Upper lobe of left lung (tissue), 4 donors: ENCODE measurements around the gene HOMER2.

ENCODE experiments used
- CTCF ChIP-seq, 6 experiments: fragments of 450-650 bp in 4 of 6; fragments of 200-600 bp in 2 of 6; sonication (generic) in 2 of 6; IDR thresholded peaks; one replicate each; pipeline ENCODE4 v1.5.1; 2016 to 2019; ENCODE audit warnings: antibody characterized with exemption in 6 of 6
- EP300 ChIP-seq, 4 donors: sonication (generic); formaldehyde crosslinking; IDR thresholded peaks; one replicate each; pipeline ENCODE4 v1.5.1; 2017; ENCODE audit warnings: antibody characterized with exemption in 4 of 4, control low read depth in 2 of 4
- POLR2A ChIP-seq, 4 donors: fragments of 450-650 bp; IDR thresholded peaks; one replicate each; pipeline ENCODE4 v1.5.1; 2016 to 2017; ENCODE audit warnings: antibody characterized with exemption in 4 of 4, mild to moderate bottlenecking in 2 of 4
- POLR2AphosphoS5 ChIP-seq, 2 donors: sonication (generic); formaldehyde crosslinking; IDR thresholded peaks; one replicate each; pipeline ENCODE4 v1.5.1; 2017; ENCODE audit warnings: antibody characterized with exemption in 2 of 2

- TF ChIP-seq CTCF (IDR thresholded peaks at IDR 0.05) = no peak
- TF ChIP-seq POLR2A (IDR thresholded peaks at IDR 0.05) = no peak
- no peak for TF ChIP-seq EP300 (IDR thresholded peaks at IDR 0.05)
- TF ChIP-seq POLR2AphosphoS5 (IDR thresholded peaks at IDR 0.05) = no peak
Observed at GRCh38 chr15:82921939-82922338, 30.6 kb downstream of the HOMER2 start.
